Adrenal gland (tissue), 12 donors: ENCODE results near the gene SLC44A4. TPM values are rescaled to one million over a fixed set of nuclear protein-coding genes. Genes with fewer than 3 reads are reported as not detected.

Experiments
- DNase-seq, 7 donors: peaks; one replicate each; pipeline ENCODE4 v3.0.0-alpha.2; 2019 to 2020
- H3K27ac ChIP-seq, 5 donors: fragments of 200-600 bp; sonication (generic) in 4 of 5; 1 replicate in 3 of 5; 2 replicates in 2 of 5; pipeline versions ENCODE4 v1.5.1 to v1.8.0; 2016 to 2020; ENCODE audit warnings: mild to moderate bottlenecking in 1 of 5
- H3K27me3 ChIP-seq: fragments of 200-600 bp; 2 replicates; pipeline ENCODE4 v1.8.0; 2021
- H3K36me3 ChIP-seq, 2 donors: fragments of 200-600 bp; replicated peaks in 1 of 2; 1 replicate in 1 of 2; 2 replicates in 1 of 2; pipeline versions ENCODE4 v1.5.1 to v1.8.0; 2018 to 2022
- H3K4me1 ChIP-seq, 2 donors: fragments of 200-600 bp; replicated peaks in 1 of 2; 1 replicate in 1 of 2; 2 replicates in 1 of 2; pipeline versions ENCODE4 v1.5.1 to v1.8.0; 2018 to 2021
- H3K4me3 ChIP-seq, 4 donors: fragments of 200-600 bp; sonication (generic) in 3 of 4; one replicate each; pipeline ENCODE4 v1.5.1; 2016 to 2018
- H3K9me3 ChIP-seq, 3 donors: fragments of 200-600 bp; sonication (generic) in 1 of 3; replicated peaks in 1 of 3; 1 replicate in 2 of 3; 2 replicates in 1 of 3; pipeline versions ENCODE4 v1.5.1 to v1.8.0; 2016 to 2021
- POLR2A ChIP-seq, 2 donors: fragments of 450-650 bp; IDR thresholded peaks; one replicate each; pipeline ENCODE4 v1.6.1; 2017; ENCODE audit warnings: antibody characterized with exemption in 2 of 2, mild to moderate bottlenecking in 2 of 2, moderate library complexity in 1 of 2
- WGBS, 4 donors: extraction: QIAGEN DNeasy Blood & Tissue Kit in 2 of 4; methylation state at CpG; one replicate each; pipeline versions ENCODE4 v1.1.5 to v1.1.7; 2013 to 2017; 5-methylcytosine and 5-hydroxymethylcytosine counted together
- intact Hi-C, 2 donors: fragments of 100-400 bp; cut with DNase I; formaldehyde crosslinking; loops; one replicate each; pipeline versions ENCODE4 v1.14.1 to v1.15.0; 2022 to 2023
- polyA plus RNA-seq, 3 donors: library from polyadenylated mRNA; stranded (reverse); fragments of 200-250 nt in 2 of 3; fragments of 350-450 nt in 1 of 3; fragmentation: Illumina TruSeq in 1 of 3; extraction: RNeasy Lipid Tissue Mini Kit (QIAGEN cat#74804) in 1 of 3; gene quantifications; one replicate each; pipeline ENCODE4 v1.2.3, GENCODE V29; 2013 to 2014
- total RNA-seq, 9 donors: library from RNA; depleted of rRNA in 4 of 9; stranded (reverse); fragments of >200 nt in 4 of 9; fragments of 120-200 nt in 1 of 9; fragmentation: NEBNext Ultra II Directional in 1 of 9; extraction: Animal tissue kit (Norgen Biotek cat#: 25700) in 1 of 9; gene quantifications; one replicate each; pipeline versions ENCODE4 v1.1.0 to v1.2.4, GENCODE V29; 2013 to 2023
- TF ChIP-seq, protein P1 (sequence below), 6 experiments: fragments of 450-650 bp in 4 of 6; fragments of 200-600 bp in 2 of 6; sonication (generic) in 1 of 6; IDR thresholded peaks; 1 replicate in 5 of 6; 2 replicates in 1 of 6; pipeline versions ENCODE4 v1.5.1 to v1.8.0; 2016 to 2021; ENCODE audit warnings: antibody characterized with exemption in 6 of 6, mild to moderate bottlenecking in 2 of 6, moderate library complexity in 1 of 6
- donor health status: healthy with polysubstance abuse.
- donor health status: Bipolar disorder and iron deficiency.
- donor health status: DM: yes; HTN: yes; CAD: no.
- donor health status: DM: no; HTN: no; CAD: no.
- donor health status: DM: no; HTN: no; CAD: no.
- donor health status: DM: yes; HTN: yes; CAD: no.

SLC44A4 gene
- total and polyA plus RNA-seq, 12 donors = 1.2 to 30.1 (median 12.7) TPM

DNA sequence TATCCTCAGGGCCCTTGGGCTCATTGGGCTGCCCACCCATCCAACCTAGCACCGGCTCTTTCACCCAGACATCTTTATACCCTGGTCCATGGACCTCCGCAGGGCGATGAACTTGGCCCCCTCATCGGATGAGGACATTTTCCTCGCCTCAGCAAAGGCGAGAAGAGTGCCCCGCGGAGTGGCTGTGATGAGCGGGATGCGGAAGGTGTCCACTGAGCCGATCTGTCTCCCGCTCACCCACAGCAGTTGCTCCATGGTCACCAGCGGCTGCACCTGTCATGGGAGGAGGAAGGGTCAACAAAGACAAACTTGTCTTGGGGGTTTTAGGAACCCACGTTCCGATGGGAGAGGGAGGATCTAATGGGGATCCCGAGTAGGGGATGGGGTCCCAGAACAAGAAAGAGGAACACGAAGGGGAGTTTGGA, 16.9 kb downstream of the SLC44A4 start:
- intact Hi-C loops = no loop called here
- no peak for DNase-seq
- 41 to 49% (median 46%) methylated on average over 16 to 17 of the region's 17 CpGs for WGBS, 4 donors
- Histone ChIP-seq H3K27ac (peak overlapping the region in 2 of 5 donors; percentile 71 to 96), H3K27me3 (no peaks in the 10 kb centered on the region), H3K4me1 (peaks cover 3 to 21% of the 10 kb centered on the region in 2 donors), H3K9me3 (no peaks in the 10 kb centered on the region), H3K36me3 (peaks cover 0 to 39% of the 10 kb centered on the region in 2 donors), H3K4me3 (peak overlapping the region; percentile 64 to 81 (median 74))
- TF ChIP-seq, protein P1, sequence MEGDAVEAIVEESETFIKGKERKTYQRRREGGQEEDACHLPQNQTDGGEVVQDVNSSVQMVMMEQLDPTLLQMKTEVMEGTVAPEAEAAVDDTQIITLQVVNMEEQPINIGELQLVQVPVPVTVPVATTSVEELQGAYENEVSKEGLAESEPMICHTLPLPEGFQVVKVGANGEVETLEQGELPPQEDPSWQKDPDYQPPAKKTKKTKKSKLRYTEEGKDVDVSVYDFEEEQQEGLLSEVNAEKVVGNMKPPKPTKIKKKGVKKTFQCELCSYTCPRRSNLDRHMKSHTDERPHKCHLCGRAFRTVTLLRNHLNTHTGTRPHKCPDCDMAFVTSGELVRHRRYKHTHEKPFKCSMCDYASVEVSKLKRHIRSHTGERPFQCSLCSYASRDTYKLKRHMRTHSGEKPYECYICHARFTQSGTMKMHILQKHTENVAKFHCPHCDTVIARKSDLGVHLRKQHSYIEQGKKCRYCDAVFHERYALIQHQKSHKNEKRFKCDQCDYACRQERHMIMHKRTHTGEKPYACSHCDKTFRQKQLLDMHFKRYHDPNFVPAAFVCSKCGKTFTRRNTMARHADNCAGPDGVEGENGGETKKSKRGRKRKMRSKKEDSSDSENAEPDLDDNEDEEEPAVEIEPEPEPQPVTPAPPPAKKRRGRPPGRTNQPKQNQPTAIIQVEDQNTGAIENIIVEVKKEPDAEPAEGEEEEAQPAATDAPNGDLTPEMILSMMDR (IDR thresholded peaks at IDR 0.05) = no peak
- TF ChIP-seq POLR2A (IDR thresholded peaks at IDR 0.05) = no peak

GRCh38 chr6:31861150-31861549, 17.6 kb downstream of the SLC44A4 start:
- Histone ChIP-seq H3K9me3 (no peaks in the 10 kb centered on the region), H3K4me1 (peaks cover 3 to 21% of the 10 kb centered on the region in 2 donors), H3K4me3 (no peak overlapping the region), H3K27ac (no peak overlapping the region), H3K36me3 (peaks cover 0 to 43% of the 10 kb centered on the region in 2 donors), H3K27me3 (no peaks in the 10 kb centered on the region)
- TF ChIP-seq POLR2A (IDR thresholded peaks at IDR 0.05) = no peak
- TF ChIP-seq, protein P1 (IDR thresholded peaks at IDR 0.05) = no peak
- WGBS, 4 donors = 88 to 96% (median 94%) methylated on average over 7 of the region's 7 CpGs
- DNase-seq = no peak
- intact Hi-C loops = no loop called here

GRCh38 chr6:31860349-31860748, 18.4 kb downstream of the SLC44A4 start:
- Histone ChIP-seq H3K27ac (no peak overlapping the region), H3K36me3 (peaks cover 0 to 43% of the 10 kb centered on the region in 2 donors), H3K27me3 (no peaks in the 10 kb centered on the region), H3K4me3 (no peak overlapping the region), H3K4me1 (peaks cover 3 to 21% of the 10 kb centered on the region in 2 donors), H3K9me3 (no peaks in the 10 kb centered on the region)
- no peak for DNase-seq
- TF ChIP-seq, protein P1 (IDR thresholded peaks at IDR 0.05) = no peak
- no peak for TF ChIP-seq POLR2A (IDR thresholded peaks at IDR 0.05)
- intact Hi-C loops = no loop called here
- 85 to 100% (median 96%) methylated on average over 1 to 13 of the region's 13 CpGs for WGBS, 4 donors

DNA sequence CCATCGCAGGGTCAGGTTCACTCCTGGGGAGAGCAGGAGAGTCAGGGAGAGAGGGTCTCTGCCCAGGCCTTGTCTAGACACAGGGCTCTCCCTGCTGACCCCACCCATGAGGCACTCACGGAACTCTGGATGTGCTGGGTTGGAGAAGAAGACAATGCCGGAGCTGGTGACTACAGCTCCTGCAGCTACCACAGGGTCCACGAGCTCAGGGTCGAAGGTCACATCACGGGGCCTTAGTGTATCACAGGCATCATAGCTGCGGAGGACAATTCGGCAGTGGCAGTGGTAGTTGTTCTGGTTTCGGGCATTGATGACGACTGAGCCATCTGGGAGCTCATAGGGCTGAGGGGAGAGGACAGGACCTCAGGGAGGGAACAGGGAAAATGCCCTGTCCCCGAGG, 18.9 kb downstream of the SLC44A4 start:
- no peak for TF ChIP-seq POLR2A (IDR thresholded peaks at IDR 0.05)
- TF ChIP-seq, protein P1 (IDR thresholded peaks at IDR 0.05) = no peak
- Histone ChIP-seq H3K36me3 (peaks cover 0 to 43% of the 10 kb centered on the region in 2 donors), H3K4me3 (no peak overlapping the region), H3K9me3 (no peaks in the 10 kb centered on the region), H3K27ac (no peak overlapping the region), H3K27me3 (no peaks in the 10 kb centered on the region), H3K4me1 (peaks cover 3 to 21% of the 10 kb centered on the region in 2 donors)
- intact Hi-C loops = no loop called here
- 87 to 92% (median 90%) methylated on average over 10 to 11 of the region's 11 CpGs for WGBS, 4 donors
- DNase-seq = no peak
